GM12892 (cell line): ENCODE results near the gene STXBP4.

Experiments used
- DNase-seq: peaks from one replicate; pipeline ENCODE4 v3.0.0; 2011; ENCODE audit not compliant: insufficient read length
- FAIRE-seq: peaks from 2 replicates; lab custom pipeline; 2011; peaks lifted over from hg19 to GRCh38; lab: Jason Lieb, UNC
- POLR2A ChIP-seq: IDR thresholded peaks from 2 replicates; pipeline ENCODE4 v1.6.1; 2011; ENCODE audit warnings: low read depth, low read length, control low read depth
- POLR2AphosphoS5 ChIP-seq: IDR thresholded peaks from 2 replicates; pipeline ENCODE4 v1.6.1; 2011; ENCODE audit warnings: low read depth, low read length, control low read depth
- TAF1 ChIP-seq: IDR thresholded peaks from 2 replicates; pipeline ENCODE4 v1.6.1; 2011; ENCODE audit warnings: low read depth, mild to moderate bottlenecking, control low read depth, low read length, borderline replicate concordance

STXBP4 gene

GRCh38 chr17:55166506-55166905, 197.9 kb downstream of the STXBP4 start:
- no peak for FAIRE-seq
- DNase-seq, result no peak
- TF ChIP-seq POLR2AphosphoS5 (no peak), POLR2A (no peak), TAF1 (no peak)

DNA sequence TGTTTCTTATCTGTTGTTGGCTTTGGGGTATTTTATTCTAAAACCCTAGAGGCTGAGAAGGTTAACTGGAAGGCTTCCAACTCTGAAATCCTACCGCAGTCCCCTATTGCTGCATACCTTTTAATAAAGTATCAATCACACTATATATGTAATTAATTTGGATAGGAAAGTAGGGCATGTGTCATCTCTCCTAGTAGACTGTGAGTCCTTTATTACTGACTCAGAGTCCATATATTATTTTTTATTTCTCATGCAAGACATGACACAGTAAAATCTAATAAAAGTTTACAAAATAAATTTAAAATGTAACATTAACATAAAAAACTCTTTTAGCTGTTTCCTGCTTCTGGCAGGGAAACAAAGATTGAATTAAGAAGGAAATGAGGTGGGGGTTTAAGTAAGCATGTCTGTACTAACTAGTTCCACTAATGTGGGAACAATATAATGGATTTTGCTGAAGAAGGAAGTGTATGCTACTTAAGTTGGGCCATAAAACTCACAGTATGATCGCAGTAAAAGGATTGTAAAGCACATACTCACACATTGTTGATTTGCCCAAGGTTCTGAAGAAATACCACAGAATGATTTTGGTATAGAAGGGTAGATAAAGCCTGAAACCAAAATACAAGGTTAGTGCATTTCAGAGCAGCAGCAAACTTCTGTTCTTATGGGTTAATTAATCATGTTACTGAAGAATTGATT, 198.6 kb downstream of the STXBP4 start:
- FAIRE-seq (no peak), DNase-seq (no peak)
- TF ChIP-seq POLR2A, result no peak
- no peak for TF ChIP-seq POLR2AphosphoS5
- TF ChIP-seq TAF1, result no peak

GRCh38 chr17:55168958-55169687, 200.6 kb downstream of the STXBP4 start:
- DNase-seq (no peak), FAIRE-seq (peak; percentile 86)
- TF ChIP-seq TAF1 (no peak), POLR2AphosphoS5 (no peak), POLR2A (no peak)

DNA sequence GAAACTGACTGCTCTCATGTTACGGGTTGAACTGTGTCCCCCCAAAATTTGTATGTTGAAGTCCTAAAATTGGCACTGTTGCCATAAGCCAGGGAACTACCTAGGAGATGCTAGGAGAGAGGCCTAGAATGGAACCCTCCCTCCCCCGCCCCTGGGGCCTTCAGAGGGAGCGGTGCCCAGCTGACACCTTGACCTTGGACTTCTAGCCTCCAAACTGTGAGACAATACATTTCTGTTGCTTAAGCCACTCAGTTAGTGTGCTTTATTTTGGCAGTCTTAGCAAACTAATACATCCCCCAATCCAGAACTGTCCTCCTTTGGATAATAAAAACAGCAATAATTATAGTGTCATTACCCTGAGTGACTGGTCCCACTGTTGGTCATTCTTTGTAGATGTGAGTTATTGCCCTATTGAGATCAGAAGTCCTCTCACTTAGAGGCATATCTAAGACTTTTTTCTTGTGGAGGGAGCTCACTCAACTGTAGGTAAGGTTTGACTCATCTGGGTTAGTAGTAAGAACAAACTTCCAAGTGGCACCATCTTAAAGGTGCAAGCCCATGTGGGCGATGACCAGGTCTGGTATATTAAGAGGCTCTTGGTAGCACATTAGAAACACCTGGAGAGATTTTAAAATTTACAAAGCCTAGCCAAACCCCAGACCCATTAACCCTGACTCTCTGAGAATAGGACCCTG, 203.2 kb downstream of the STXBP4 start:
- no peak for TF ChIP-seq POLR2AphosphoS5
- no peak for TF ChIP-seq POLR2A
- TF ChIP-seq TAF1, result no peak
- no peak for FAIRE-seq
- DNase-seq, result no peak

- FAIRE-seq, result no peak
- no peak for TF ChIP-seq TAF1
Observed at GRCh38 chr17:55172612-55173011, 204.0 kb downstream of the STXBP4 start.

GRCh38 chr17:55174133-55174532, 205.6 kb downstream of the STXBP4 start:
- FAIRE-seq, result no peak
- TF ChIP-seq POLR2AphosphoS5, result no peak
- no peak for TF ChIP-seq TAF1
- TF ChIP-seq POLR2A, result no peak
- DNase-seq, result no peak

More at GRCh38 chr17:55172612-55173011, 204.0 kb downstream of the STXBP4 start:
- no peak for DNase-seq

DNA sequence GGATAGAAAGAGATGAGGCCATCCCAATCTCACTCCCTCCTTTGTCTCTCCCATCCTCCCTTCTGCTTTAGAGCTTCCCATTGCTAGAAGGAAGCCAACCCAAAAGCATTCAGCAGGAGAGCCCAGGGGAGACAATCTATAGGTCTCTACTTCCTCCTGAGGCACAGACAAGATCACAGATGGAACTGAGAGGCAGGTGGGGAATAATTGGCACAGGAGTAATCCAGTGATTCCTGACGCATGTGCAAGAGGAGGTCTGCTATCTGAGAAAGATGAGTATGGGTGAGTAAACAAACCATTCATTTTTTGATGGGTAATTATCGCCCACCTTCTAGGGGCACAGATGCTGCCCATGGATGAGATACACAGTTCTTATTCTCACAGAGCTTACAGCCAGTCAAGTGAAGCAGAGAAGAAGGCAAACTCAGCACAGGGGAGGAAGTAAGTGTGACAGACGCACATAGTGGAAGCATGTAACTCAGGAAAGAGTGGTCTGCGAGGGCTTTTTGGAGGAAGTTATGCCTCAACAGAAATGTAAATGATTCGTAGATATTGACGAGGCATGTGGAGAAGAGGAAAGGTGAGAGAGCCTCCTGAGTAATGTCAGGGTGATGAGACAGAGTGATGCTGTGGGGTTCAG, 207.3 kb downstream of the STXBP4 start:
- DNase-seq (no peak), FAIRE-seq (peak; percentile 63)
- TF ChIP-seq TAF1 (no peak), POLR2A (no peak), POLR2AphosphoS5 (no peak)

DNA sequence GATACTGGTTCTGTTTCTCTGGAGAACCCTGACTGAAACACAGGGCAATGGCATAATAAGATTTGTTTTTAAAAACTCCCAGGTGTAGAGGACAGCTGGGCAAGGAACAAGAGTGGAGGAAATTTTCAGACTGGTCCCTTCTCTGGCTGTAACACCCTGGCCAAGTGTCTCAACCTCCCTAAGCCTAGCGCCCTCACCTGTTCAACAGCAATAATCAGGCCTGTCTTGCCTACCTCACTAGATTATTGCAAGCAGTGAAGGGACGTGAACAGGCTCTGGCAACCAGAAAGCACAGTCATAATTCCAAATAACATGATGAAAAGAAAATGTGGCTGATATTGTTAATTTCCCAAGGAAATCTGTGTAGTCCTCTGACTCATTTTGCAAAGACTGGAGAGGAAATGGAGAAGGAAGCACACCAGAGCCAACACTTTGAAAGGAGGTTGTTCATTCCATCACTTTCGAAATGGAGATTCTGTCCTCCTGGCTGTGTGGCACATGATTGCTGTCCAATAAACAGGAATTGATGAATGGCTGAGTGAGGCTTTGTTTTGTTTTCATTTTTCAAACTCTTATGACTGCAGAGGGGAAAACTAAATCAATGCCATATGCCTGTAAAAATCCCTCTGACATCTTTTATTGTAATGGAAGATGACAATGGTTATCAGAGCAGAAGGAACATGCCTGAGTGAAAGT, 208.7 kb downstream of the STXBP4 start:
- FAIRE-seq (no peak), DNase-seq (no peak)
- TF ChIP-seq TAF1 (no peak), POLR2AphosphoS5 (no peak)

- TF ChIP-seq TAF1, result no peak
- TF ChIP-seq POLR2AphosphoS5, result no peak
- no peak for TF ChIP-seq POLR2A
- no peak for FAIRE-seq
- DNase-seq, result no peak
Observed at GRCh38 chr17:55177855-55178217, 209.3 kb downstream of the STXBP4 start.

DNA sequence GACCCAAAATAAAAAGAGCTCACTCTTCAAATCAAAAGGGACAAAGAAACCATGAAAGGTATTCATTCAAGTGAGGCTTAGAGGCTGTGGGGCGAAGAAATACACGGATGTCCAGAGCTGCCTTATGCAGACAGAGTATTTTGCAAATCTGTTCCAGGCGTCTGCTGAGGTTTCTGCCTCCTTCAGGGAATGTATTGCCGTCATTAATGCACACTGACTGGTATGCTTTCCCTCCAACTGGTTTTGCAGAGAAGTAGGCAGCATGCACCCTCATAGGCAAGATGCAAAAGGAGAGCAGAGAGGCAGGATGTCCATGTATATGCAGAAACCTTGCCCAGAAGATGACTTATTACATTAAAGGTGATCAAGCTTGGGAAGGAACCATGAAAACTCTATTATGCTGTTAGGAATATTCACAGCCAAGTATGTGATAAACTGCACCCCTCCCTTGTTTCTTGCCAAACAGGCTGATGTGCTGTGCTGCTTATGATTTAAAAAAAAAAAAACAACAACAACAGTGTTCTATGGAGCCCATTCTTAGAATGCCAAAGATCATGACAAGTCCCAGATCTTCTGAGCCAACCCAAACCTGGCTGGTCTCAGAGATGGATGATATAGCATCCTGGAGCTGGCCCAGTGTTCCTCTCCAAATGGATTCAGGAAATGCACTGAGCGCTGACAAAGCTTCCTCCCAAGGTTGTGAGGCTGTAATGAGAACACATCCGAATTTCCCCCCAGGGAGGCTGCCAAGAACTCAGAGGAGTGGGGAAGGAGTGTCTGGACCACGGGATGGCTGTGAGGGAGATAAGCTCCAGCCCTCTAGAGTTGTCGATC, 218.6 kb downstream of the STXBP4 start:
- DNase-seq (no peak), FAIRE-seq (no peak)
- TF ChIP-seq POLR2AphosphoS5, result no peak
- TF ChIP-seq TAF1, result no peak
- no peak for TF ChIP-seq POLR2A
